ENCODE data around the gene TUB. TPM values are rescaled to one million over a fixed set of nuclear protein-coding genes. Genes with fewer than 3 reads are reported as not detected.

The TUB gene
- total and polyA plus RNA-seq, 2 of the 13 experiments (the other 11 are each of a cell fraction or from before 2014, with no cell fraction given), result 4.3 to 5.6 TPM

- TF ChIP-seq, protein P1, sequence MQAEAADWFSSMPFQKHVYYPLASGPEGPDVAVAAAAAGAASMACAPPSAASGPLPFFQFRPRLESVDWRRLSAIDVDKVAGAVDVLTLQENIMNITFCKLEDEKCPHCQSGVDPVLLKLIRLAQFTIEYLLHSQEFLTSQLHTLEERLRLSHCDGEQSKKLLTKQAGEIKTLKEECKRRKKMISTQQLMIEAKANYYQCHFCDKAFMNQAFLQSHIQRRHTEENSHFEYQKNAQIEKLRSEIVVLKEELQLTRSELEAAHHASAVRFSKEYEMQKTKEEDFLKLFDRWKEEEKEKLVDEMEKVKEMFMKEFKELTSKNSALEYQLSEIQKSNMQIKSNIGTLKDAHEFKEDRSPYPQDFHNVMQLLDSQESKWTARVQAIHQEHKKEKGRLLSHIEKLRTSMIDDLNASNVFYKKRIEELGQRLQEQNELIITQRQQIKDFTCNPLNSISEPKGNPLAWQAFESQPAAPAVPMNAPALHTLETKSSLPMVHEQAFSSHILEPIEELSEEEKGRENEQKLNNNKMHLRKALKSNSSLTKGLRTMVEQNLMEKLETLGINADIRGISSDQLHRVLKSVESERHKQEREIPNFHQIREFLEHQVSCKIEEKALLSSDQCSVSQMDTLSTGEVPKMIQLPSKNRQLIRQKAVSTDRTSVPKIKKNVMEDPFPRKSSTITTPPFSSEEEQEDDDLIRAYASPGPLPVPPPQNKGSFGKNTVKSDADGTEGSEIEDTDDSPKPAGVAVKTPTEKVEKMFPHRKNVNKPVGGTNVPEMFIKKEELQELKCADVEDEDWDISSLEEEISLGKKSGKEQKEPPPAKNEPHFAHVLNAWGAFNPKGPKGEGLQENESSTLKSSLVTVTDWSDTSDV (CRISPR knock-in tag; IDR thresholded peaks at IDR 0.05), result no peak
- TF ChIP-seq, protein P2, sequence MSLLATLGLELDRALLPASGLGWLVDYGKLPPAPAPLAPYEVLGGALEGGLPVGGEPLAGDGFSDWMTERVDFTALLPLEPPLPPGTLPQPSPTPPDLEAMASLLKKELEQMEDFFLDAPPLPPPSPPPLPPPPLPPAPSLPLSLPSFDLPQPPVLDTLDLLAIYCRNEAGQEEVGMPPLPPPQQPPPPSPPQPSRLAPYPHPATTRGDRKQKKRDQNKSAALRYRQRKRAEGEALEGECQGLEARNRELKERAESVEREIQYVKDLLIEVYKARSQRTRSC (CRISPR knock-in tag; IDR thresholded peaks at IDR 0.05; ENCODE audit: low read depth), result no peak
- TF ChIP-seq DPF2 (CRISPR knock-in tag; IDR thresholded peaks at IDR 0.05; ENCODE audit: borderline replicate concordance, low read depth) (no peak), POLR2A (IDR thresholded peaks at IDR 0.05; ENCODE audit: insufficient read depth in 1 of 2, low read depth in 2 of 2, low read length in 2 of 2) (no peak), THAP9 (CRISPR knock-in tag; IDR thresholded peaks at IDR 0.05; ENCODE audit: borderline replicate concordance) (no peak), NR2C2 (CRISPR knock-in tag; IDR thresholded peaks at IDR 0.05; ENCODE audit: borderline replicate concordance) (no peak), NR3C1 (CRISPR knock-in tag; IDR thresholded peaks at IDR 0.05) (no peak), SNAPC4 (CRISPR knock-in tag; IDR thresholded peaks at IDR 0.05) (no peak), GFI1 (CRISPR knock-in tag; IDR thresholded peaks at IDR 0.05; ENCODE audit: borderline replicate concordance) (no peak), ZNF570 (CRISPR knock-in tag; IDR thresholded peaks at IDR 0.05; ENCODE audit: borderline replicate concordance) (no peak), IKZF1 (IDR thresholded peaks at IDR 0.05) (no peak), IKZF5 (CRISPR knock-in tag; IDR thresholded peaks at IDR 0.05) (no peak)
- TF ChIP-seq, protein P3, sequence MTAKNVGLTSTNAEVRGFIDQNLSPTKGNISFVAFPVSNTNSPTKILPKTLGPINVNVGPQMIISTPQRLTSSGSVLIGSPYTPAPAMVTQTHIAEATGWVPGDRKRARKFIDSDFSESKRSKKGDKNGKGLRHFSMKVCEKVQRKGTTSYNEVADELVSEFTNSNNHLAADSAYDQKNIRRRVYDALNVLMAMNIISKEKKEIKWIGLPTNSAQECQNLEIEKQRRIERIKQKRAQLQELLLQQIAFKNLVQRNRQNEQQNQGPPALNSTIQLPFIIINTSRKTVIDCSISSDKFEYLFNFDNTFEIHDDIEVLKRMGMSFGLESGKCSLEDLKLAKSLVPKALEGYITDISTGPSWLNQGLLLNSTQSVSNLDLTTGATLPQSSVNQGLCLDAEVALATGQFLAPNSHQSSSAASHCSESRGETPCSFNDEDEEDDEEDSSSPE (CRISPR knock-in tag; IDR thresholded peaks at IDR 0.05), result no peak
Observed at GRCh38 chr11:8081591-8082250, 710 bp downstream of the TUB start (continued).

All from HepG2 (cell line).